Stimulated activated CD8-positive, alpha-beta memory T cell treated with anti-CD3 and anti-CD28 coated beads, Interleukin-4, amount 100 ng/mL, for 24 hours (primary cell): ENCODE measurements around the gene HUS1.
A peak's percentile ranks its signal among the peaks of the same experiment; 100 is the strongest.

Experiments
- DNase-seq: peaks from one replicate; pipeline ENCODE4 v3.0.0-alpha.2; 2020; ENCODE audit warnings: low read depth

HUS1 gene

DNA sequence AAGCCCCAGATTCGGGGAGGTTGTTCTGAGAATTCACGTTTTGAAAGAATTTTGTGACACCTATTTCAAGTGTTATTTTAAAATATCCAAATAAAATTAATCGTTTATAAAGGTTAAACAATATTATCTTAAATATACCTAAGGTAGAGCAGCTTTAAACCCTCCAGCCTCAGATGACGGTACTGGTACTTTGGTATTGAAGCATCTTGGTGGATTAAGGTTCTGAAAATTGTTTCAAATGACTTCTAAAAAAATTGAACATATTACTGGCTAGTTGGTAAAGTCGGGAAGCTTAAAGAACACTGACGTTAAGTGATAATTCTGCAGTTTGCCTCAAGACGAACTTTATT, 392 bp upstream of the HUS1 start:
- DNase-seq: no peak

DNA sequence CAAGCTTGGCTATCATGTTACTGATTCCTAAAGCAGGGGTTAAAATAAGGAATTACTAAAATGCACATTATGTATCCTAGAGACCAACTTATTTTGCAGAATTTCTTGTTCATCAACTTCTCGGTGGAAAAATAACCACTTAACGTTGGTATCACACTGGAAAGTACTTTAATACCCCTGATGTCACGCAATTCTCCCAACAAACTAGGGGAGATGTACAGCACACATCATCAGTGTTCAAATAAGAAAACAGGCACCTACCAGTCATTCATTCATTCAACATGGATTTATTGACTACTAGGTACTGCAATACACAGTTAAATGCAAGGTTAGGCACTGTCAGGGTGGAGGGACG, 648 bp downstream of the HUS1 start:
- DNase-seq: no peak

DNA sequence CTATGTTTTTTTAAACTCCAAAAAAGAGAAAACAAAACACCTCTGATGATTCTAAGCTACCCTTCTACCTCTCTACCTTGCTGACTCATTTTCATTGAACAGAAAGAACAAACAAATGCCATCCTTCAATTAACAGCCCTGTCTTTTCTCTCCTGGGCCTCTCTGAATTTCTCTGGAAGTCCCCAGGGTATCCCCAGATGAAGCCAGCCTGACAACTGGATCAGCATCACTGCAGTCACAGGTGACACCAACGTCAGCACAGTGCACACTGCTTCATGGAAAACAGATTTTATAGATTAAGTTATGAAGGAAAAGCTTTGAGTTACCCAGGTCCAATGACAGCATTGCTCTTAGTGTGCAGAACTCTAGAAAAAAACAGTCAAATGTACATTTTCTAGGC, 5.7 kb downstream of the HUS1 start:
- no peak for DNase-seq

DNA sequence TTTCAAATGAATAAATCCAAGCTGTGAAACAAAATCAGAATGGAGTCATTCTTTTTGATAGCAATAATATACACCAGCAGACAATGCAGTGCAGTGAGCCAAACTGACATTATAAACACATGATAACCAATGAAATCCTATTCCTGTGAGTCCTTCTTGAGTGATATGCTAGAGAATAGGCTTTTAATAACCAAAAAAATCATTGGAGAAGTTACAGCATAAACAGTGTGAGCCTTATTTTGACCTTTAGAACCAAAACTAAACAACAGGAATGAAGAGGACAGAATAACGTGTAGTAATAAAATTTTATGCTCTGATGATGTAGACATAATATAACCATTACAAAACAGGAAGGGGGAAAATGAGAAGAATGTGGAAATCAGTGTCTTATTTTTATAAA, 8.7 kb downstream of the HUS1 start:
- no peak for DNase-seq

DNA sequence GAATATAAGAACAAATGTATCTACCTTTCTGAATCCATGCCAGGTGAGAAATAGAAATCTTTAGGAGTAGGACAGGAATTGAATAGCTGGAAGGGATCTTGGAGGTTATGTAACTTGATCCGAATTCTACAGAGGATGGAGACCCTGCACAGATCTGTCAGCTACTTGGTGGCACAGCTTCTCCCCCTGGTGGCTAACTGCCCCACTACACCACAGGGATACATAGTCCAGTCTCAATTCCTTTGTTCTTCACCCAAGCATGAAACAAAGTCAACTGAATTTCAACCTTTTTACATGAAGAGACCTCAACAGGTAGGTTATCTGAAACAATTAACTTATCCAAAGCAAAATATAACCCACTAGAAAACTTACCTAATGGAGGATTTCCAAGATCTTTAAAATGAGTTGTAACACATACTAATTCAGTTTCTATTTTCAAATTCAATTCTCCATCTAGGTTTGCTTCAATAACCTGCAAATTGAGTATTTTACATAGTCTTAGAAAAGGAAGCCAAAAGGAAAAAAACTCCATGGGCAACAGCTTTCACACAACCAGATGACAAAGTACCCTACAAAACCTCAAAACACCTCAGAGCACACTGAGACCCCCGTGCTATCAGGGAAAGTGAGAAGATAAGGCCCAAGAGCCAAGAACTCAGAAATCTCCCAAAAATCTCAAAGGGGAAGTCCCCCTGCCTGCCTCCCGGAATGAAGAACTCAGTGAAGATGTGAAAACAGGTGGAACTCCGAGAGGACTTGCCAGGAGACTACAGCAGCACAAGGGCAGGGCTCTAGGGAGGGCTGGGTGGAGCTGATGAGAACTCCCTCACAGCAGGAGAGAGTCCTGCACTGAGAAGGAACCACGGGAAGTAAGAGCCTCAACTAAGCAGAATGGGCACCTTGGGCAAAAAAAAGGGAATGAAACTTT, 10.3 kb downstream of the HUS1 start:
- peak; percentile 31 for DNase-seq

DNA sequence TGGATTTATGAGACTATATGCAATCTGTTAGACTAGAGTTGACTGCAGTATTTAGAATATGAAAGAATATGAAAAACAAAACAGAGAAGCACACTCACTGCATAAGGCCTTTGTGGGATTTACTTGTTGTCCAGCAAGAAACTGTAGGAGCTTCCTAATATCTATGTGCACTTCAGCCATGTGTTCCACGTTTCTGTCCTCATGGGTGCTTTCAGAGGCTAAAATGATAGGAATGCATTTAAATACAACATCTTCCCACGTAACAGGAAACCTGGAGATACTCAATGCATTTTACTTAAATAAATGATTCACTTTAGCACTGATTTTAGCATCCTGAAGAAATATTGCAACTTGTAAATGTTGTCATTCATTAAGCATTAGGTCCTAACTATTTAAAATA, 11.7 kb downstream of the HUS1 start:
- no peak for DNase-seq

DNA sequence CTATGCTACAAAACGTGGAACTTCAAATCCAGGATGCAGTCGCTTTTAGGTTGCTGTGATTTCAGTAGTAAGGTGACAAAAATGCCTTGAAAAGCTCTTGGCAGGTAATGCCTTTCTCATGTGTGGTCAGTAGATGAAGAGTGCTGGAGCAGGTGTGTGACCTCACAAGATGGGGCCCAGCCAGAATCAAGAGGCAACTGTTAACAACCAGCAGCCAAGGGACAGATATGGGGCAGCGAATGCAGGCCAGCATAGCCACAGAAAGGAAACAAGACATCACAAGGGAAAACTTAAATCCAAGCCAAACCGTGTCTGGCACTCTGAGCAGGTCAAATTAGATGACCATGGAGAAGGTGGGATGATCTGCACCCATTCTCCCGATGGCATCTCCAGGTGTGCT, 12.3 kb downstream of the HUS1 start:
- no peak for DNase-seq

DNA sequence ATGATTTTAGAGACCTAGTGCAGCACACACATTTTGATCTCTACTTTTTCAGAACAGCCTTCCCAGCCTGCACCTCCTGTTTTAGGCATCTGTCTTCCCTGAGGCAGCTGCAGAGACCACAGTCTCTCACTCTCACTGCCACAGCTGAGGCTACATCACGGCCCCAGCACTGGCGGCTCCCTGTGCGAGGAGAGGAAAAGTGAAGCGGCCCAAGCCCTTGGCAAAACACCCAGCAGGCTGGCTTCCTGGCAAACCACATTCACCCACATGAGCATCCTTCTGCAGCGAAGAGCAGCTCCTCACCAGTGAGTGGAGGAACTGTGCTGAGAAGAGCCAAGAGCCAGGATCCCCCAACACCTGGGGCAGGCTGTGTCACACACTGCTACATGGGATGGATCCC, 14.0 kb downstream of the HUS1 start:
- no peak for DNase-seq

DNA sequence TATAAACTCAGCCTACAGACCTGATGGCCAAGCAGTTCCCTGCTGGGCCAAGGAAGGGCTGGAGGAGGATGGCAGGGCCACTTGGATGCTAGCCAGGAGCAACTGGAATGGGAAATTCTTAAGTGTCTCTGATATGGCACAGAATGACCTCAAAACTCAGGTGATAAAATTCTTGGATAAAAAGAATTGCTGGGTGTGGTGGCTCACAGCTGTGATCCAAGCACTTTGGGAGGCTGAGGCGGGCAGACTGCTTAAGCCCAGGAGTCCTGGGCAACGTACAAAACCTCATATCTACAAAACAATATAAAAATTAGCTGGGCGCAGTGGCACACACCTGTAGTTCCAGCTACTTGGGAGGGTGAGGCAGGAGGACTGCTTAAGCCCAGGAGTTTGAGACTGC, 17.2 kb downstream of the HUS1 start:
- no peak for DNase-seq

DNA sequence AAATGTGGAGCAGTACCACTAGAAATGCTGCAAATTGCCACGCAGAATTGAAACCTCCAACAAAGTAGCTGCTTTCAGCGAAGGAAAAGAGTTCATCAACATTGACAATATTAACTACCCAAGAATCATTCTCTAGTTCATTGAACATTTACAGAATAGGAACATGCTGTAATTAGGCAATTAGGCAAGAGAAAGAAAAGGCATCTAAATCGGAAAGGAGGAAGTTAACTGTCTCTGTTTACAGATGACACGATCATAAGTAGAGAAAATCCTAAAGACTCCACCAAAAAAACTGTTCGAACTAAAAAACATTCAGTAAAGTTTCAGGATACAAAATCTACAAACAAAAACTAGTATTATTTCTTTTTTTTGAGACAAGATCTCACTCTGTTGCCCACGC, 22.3 kb downstream of the HUS1 start:
- DNase-seq: no peak

DNA sequence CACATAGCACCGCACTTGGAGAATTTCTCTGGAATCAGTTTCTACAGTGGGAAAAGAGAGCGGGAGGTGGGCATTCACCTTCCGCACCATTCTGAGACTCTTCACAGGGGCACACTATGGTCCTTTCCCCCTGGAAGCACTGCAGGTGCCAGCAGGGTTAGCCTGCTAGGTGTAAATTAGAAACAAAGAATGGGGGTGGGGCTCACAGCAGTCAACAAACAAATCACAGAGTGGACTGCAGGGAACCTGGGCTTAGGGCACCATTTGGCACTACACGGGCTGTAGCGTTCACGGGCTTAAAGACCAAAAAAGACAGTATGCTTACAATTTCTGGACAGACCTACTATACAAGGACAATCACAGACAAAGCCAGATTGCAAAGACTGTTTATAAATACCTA, 23.2 kb downstream of the HUS1 start:
- DNase-seq: no peak

DNA sequence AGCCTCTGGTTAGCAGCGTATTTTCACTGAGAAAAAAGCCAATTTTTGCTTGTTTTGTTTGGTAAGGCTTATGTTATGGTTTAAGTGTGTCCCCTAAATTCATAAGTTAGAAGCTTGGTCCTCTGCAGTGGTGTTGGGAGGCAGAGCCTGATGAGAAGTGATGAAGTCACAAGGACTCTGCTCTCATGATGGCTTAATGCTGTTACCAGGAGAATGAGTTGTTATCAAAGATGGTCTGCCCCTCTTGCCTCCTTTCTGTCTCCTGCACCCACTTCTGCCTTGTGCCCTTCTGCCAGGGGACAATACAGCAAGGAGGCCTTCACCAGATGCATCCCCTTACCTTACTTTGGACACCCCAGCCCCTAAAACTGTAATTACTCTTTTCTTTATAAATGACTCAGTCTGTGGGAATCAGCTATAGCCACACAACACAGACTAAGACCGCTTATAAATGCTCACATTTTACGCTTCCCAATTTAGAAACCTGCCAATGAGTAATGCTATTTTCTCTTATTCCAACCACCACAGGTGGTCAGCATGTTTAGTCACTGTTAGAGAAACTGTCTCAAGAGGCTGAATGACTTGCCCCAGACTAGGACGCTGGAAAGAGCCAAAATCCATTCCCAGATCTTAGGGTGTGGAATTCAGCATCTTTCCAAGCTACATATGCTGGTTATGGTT, 25.0 kb downstream of the HUS1 start:
- no peak for DNase-seq

DNA sequence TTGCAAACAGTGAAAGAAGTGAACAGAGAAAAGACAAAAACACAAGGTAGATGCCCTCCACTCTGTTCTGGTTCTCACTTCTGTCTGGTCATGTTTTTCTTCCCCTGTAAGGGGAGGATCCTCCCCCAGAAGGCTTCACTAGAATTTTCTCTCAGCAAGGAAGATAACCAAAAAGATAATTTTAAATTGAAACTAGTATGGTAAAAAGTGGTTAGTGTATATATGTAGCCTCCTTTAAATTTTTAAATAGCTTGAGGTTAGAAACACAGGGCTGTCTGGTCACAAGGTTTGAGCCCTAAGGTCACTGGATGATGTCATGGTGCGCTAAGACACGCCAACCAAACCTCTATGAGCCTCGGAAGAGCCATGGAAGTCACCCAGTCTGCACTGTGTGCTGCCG, 25.6 kb downstream of the HUS1 start:
- no peak for DNase-seq

DNA sequence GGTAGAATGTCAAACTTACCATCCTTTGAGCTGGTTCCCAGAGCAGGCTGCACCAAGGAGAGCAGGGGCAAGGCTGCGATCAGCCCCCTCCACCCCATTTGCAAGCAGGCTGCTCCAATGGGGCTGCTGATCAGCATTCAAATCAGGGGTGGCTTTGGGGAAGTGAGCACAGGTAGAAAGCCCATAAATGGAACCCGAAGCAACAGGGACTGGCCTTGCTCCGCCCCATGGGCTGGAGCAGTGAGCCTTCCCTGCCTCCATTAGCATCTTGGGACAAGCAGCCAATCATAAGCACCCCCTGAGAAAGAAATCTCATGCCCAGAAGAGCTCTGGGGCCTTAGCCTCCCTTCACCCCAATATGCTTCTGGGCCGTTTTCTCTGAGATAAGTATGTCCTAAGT, 27.2 kb downstream of the HUS1 start:
- no peak for DNase-seq

DNA sequence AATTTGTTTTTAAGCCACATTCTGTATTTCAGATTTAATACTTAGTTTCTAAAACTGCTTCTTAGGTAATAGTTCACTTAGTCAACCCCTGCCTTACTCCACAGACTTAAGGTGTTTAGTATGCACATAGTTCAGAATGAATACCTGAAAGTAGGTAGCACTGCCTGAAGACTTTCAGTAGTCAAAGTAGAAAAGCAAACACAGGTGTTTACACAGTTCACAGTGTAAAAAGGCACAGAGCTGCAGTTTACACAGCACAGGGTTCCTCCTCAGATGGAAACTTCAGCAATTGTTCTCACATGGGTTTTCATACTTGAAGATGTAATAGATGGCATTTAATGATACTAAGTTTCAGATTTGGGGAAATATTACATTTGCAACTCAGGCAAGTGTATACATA, 28.0 kb downstream of the HUS1 start:
- no peak for DNase-seq

DNA sequence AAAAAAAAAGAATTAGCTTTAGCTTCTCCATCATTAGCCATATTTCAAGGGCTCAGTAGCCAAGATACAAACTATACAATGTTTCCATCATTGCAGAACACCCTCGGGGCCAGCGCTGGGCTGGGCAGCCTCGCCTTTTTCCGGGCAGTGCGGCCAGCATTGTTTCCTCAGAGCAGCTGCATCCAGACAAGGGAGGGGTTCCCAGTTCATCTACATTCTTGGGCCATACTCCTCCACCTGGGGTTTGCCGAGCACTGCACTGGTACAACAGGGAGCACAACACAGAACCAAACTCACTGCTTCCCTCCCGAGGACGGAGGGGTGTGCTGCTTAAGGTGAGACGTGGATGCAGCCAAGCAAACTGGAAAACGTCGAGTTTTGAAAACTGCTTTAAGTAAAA, 28.7 kb downstream of the HUS1 start:
- DNase-seq: no peak

DNA sequence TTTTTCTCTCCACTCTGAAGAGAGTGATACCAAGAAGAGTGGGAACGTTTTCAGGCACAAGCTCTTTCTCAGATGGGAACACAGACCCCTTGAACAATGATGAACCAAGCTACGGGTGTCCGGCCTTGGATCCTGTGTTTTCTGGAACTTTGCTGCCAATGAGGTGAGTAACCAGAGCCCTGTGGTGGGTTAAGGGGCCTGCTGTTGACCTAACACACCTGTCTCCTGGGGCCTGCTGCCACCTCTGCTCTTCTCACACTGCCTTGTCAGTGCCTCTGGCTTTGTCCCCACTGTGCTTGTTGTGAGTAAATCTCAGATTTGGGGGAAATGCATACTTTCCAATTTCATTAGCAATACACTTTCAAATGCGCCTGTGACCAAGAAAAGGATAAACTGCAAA, 29.7 kb downstream of the HUS1 start:
- DNase-seq: no peak

DNA sequence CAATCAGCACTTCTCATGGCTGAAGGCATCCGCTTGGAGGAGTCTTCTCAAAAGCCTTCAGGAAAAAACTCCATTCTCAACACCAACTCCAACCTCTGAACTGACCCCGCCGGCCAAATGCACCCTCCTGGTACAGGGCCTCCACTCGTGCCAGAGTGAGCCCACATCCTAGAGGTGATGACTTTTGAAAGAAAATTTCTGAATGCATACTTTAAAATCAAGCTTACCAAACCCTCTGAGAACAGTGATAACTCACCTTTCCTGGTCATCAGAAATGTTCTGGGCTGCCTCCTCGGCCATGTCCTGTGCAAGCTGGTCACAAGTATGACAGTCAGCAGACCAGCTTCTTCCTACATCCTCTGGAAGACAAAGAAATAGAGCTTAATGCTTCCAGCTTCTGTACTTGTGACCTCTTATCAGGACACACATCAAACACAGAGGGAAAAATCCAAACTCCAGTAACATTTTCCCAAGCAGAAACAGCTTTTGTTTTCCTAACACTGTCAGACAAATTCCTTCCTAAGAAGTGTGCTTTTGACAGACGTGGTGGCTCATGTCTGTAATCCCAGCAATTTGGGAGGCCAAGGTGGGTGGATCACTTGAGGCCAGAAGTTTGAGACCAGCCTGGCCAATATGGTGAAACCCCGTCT, 31.1 kb downstream of the HUS1 start, which contains the start of gene PKD1L1:
PKD1L1 (minus strand) TSS at position 326 of the 650 bp plus-strand sequence; CDS start at position 300, 26 bp downstream.
- no peak for DNase-seq

DNA sequence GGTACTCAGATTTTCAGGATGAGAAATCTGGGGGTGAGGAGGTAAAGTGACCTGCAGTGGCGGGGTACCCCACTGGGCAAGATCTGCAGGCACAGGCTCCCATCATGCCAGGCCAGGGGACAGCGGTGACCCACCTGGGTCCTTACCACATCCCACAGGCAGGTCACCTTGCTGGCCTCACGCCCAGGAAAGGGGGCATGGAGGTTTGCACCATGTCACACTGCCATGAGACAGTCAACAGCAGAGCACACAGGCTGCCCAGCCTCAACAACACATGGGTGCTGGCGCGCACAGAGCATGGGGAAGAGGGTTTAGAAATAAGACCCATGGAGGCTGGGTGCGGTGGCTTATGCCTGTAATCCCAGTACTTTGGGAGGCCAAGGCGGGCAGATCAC, 32.1 kb downstream of the HUS1 start:
- no peak for DNase-seq

DNA sequence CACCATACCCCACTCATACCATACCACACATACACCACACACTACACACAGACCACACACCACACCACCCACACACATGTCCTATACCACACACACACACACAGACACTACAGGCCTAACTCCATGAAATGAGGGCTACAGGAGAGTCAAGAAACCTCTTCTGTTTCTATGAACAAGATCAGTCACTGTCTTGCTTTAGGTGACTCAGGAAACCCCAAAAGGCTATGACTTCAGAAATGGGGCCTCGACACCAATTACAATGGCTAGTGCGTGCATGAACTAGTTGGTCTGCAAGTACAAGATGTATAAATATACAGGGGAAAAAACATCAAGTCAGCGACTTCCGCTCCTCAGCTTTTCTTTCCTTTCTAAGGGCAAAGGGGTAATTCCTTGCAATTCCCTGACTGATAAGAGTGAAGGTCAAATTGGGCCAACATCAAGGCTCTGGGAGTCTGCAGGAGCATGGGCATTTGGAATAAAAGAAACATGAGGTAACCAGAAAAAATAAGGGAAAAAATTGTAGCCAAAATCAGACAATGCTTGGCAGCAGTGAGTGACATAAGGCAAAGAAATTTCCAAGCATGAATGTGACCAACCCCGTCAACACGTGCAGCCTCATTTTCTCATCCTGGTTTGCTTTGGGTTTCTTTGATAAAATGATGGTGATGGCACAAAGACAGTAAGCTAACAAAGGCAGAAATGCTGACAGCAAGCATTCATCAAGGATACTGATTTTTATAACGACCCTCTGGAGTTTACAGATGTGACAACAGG, 32.6 kb downstream of the HUS1 start:
- DNase-seq: no peak

DNA sequence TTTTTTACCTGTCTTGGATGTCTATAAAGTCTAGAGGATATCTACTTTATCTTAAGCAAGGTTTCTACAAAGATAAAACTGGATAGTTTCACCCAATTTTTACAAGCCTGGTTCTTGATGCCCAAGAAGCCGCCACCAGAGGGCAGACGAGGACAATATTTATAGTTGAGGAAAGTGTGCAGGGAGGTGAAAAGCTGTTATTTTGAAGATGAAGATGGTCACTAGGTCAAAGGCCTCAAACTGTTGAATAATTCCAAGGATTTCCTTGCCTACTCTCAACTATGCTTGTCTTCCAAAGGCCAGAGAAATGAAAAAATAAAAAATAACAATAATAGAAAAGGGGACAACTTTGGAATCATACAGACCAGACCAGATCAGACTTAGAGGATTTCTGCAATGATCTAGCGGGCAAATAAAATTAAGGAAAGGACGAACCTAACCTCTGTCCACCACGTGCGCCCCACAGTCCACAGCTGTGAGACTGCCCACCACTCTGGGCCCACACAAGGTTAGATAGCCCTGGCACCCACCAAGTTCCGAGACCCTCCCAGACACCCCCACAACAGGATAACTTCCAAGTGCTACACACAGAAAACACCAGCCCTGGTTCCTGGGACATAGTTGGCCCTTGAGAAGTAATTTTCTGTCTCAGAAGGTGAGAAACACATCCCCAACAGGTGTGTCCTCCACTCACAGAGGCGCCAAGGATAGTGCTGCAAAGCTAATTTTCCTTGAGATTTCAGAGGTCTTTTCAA, 34.0 kb downstream of the HUS1 start:
- peak; percentile 61 for DNase-seq
